Measurements from ENCODE around the gene INPP5A. TPM values are rescaled to one million over a fixed set of nuclear protein-coding genes. Genes with fewer than 3 reads are reported as not detected.
A peak's percentile ranks its signal among the peaks of the same experiment; 100 is the strongest.

The INPP5A gene
- total RNA-seq, 1 donor from 2014 or later = 105 TPM

DNA sequence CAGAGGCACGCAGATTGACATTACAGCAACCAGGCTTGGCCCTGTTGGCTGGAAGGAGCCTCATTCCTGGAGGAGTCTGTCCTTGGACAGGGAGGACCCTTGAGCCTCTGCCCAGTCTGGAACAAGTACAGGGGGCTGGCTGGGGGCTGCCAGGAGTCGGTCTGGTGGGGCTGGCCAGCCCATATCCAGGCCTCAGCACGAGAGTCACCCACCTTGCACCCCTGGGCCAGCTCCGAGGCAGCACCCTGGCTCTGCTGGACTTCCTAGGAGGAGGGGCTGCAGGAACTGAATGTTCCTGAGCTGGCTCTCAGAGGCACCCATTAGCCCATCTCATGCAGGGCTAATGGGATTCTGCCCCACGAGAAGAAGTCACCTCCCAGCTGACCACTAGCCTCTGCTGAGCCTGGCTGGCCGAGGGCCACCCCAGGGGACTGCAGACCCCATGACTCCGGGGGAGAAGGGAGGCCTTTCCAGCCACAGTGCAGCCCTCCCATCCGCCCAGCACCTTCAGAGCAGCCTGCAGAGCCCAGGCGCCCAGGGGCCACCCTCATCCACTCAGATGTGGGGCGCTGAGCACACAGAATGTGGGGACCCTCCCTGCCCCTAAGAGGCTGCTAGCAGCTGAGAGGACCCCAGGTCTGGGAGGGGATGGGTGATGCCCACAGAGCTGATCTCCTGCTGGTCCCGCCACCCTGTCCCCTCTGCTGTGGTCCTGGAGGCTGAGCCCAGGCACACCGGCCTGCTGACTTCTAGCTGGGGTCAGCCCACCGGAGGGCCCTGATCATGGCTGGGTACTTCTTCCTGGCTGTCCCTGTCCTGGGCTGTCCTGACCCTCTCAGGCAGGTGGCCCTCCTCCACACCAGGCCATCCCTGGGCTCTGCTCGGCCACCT is 14.8 kb upstream of the INPP5A start:
- intact Hi-C loops (cut with micrococcal nuclease) = no loop called here
- H3K27ac ChIP-seq (replicated peaks) = no peak overlapping the region
- no peak overlapping the region for H3K4me3 ChIP-seq
- H3K36me3 ChIP-seq = no peaks in the 10 kb centered on the region
- H3K4me1 ChIP-seq = peaks cover 41% of the 10 kb centered on the region
- no peaks in the 10 kb centered on the region for H3K9me3 ChIP-seq (replicated peaks)
- peak; percentile 12 for DNase-seq
- no peaks in the 10 kb centered on the region for H3K27me3 ChIP-seq (ENCODE audit: low read depth)
- TF ChIP-seq, protein P1, sequence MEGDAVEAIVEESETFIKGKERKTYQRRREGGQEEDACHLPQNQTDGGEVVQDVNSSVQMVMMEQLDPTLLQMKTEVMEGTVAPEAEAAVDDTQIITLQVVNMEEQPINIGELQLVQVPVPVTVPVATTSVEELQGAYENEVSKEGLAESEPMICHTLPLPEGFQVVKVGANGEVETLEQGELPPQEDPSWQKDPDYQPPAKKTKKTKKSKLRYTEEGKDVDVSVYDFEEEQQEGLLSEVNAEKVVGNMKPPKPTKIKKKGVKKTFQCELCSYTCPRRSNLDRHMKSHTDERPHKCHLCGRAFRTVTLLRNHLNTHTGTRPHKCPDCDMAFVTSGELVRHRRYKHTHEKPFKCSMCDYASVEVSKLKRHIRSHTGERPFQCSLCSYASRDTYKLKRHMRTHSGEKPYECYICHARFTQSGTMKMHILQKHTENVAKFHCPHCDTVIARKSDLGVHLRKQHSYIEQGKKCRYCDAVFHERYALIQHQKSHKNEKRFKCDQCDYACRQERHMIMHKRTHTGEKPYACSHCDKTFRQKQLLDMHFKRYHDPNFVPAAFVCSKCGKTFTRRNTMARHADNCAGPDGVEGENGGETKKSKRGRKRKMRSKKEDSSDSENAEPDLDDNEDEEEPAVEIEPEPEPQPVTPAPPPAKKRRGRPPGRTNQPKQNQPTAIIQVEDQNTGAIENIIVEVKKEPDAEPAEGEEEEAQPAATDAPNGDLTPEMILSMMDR (IDR thresholded peaks at IDR 0.05; ENCODE audit: borderline replicate concordance) = no peak

DNA sequence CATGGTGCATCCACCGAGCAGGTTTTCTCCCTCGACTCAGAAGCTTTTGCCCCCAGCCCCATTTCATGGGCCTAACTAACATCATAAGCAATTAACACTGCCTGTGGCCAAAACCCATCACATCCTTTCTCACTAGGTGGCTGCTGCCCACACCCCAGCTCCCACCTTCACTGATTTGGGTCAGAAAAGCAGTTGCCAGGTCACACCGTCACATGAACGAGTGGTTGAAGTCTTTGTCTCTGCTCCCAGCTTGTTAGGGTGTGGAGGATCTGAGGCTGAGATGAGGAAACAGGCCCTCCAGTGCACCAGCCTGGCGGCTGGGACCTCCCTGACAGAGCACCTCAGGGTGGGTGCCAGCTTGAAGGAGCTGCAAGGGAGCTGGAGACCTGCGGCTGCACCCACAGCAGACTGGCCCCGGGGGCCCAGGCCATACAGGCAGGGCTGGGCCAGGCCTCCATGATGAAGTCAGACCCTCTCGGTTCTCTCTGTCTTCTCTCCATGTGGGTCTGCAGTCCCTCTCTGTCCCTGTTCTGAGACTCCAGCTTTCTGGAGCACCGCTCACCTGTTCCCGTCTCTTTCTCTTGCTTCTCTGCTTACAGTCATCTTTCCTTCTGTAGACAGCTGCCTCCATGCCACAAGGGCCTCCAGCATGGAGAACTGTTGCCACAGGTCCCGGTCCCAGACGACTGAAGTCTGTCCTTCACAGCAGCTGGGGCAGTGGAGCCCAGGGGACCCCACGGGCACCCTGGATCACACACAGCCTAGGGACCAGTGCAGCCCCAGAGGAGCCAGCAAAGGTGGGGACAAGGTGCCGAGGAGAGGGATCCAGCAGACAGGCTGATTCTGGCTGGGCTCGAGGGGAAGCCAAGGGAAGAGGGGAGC is 13.8 kb upstream of the INPP5A start:
- intact Hi-C loops (cut with micrococcal nuclease) = no loop called here
- TF ChIP-seq, protein P1 (IDR thresholded peaks at IDR 0.05; ENCODE audit: borderline replicate concordance) = no peak
- H3K4me1 ChIP-seq = peaks cover 40% of the 10 kb centered on the region
- H3K4me3 ChIP-seq = no peak overlapping the region
- H3K27me3 ChIP-seq (ENCODE audit: low read depth) = no peaks in the 10 kb centered on the region
- H3K27ac ChIP-seq (replicated peaks) = no peak overlapping the region
- peak; percentile 3 for DNase-seq
- no peaks in the 10 kb centered on the region for H3K9me3 ChIP-seq (replicated peaks)
- H3K36me3 ChIP-seq = no peaks in the 10 kb centered on the region

DNA sequence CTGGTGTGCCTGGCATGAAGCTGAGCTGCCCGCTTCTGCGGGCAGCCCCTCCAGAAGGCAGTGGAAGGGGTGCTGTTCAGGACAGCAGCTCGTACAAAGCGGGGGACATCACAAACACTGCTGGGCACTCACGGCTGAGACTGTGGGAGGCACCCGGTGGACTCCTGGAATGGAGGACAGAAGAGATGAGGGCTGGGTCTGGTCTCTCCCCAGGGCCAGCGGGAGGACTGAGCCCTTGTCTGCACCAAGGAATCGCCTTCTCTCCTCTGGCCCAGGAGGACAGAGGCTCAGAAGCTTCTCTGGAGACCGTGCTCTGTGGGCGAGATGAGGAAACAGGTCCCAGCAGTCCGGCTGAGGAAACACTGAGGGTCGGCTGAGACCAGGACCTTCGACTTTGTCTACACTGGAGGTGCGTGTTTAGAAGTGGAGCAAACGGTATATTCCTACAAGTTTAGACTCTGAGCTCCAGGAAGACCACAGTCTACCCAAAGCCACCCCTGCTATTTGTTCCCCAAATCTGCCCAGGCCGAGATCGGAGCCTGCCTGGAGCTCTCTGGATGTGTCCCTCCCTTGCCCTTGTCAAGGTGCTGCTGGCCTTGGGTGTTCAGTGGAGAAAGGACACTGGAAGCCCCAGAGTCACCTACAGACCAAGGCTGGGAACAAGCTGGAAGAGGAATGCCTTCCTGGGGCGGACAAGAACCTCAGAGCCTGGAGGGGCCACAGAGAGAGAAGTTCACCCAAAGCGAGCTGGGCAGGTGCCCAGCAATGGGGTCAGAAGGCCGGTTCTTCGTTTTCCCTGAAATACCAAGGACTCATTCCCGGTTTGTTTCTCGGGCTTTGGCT is 12.9 kb upstream of the INPP5A start:
- TF ChIP-seq, protein P1 (IDR thresholded peaks at IDR 0.05; ENCODE audit: borderline replicate concordance) = no peak
- intact Hi-C loops (cut with micrococcal nuclease) = no loop called here
- Histone ChIP-seq H3K4me1 (peaks cover 31% of the 10 kb centered on the region), H3K27ac (replicated peaks) (no peak overlapping the region), H3K27me3 (ENCODE audit: low read depth) (no peaks in the 10 kb centered on the region), H3K36me3 (no peaks in the 10 kb centered on the region), H3K9me3 (replicated peaks) (no peaks in the 10 kb centered on the region), H3K4me3 (no peak overlapping the region)
- peak; percentile 9 for DNase-seq

DNA sequence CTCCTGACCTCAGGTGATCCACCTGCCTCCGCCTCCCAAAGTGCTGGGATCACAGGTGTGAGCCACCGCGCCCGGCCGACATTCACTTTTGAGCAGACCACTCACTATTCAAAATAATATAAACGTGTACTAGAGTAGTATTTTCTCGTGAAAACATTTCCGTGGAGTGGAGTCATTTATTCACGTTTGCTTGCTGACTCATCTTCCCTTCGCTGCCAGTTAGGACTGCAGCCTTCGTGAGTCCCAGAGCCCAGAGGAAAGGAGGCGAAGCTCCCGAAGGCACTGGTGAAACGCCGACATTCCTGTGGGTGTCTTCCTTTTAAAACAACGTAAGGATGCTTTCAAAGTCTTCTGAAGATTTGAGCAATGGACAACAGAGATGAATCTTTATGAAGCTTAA is 10.9 kb upstream of the INPP5A start:
- no peak overlapping the region for H3K27ac ChIP-seq (replicated peaks)
- H3K36me3 ChIP-seq = no peaks in the 10 kb centered on the region
- H3K9me3 ChIP-seq (replicated peaks) = peaks cover 13% of the 10 kb centered on the region
- intact Hi-C loops (cut with micrococcal nuclease) = no loop called here
- H3K4me3 ChIP-seq = no peak overlapping the region
- TF ChIP-seq, protein P1 (IDR thresholded peaks at IDR 0.05; ENCODE audit: borderline replicate concordance) = no peak
- no peaks in the 10 kb centered on the region for H3K27me3 ChIP-seq (ENCODE audit: low read depth)
- peaks cover 13% of the 10 kb centered on the region for H3K4me1 ChIP-seq
- peak; percentile 3 for DNase-seq

All from left ventricle myocardium inferior (tissue), 1 donor.